H9 (cell line): Measurements from ENCODE around the gene KCTD4. TPM values are rescaled to one million over a fixed set of nuclear protein-coding genes. Genes with fewer than 3 reads are reported as not detected.

ENCODE experiments used
- DNase-seq: peaks from one replicate; pipeline ENCODE4 v3.0.0-alpha.2; 2017
- H2AFZ ChIP-seq: one replicate; pipeline ENCODE4 v1.6.1; 2013; ENCODE audit warnings: mild to moderate bottlenecking, low read length, control low read depth, moderate library complexity
- H2AK5ac ChIP-seq: 2 replicates; pipeline ENCODE4 v1.6.1; 2013; ENCODE audit warnings: low read length, control low read depth, mixed read lengths; ENCODE audit not compliant: insufficient read length
- H2BK120ac ChIP-seq: one replicate; pipeline ENCODE4 v1.6.1; 2013; ENCODE audit warnings: low read depth, mild to moderate bottlenecking, low read length, control low read depth, inconsistent platforms; ENCODE audit not compliant: poor library complexity, severe bottlenecking
- H2BK12ac ChIP-seq: 2 replicates; pipeline ENCODE4 v1.6.1; 2013; ENCODE audit warnings: low read length, control low read depth, mixed read lengths, low read depth; ENCODE audit not compliant: insufficient read length
- H2BK15ac ChIP-seq: 2 replicates; pipeline ENCODE4 v1.6.1; 2013; ENCODE audit warnings: low read depth, low read length, control low read depth
- H2BK20ac ChIP-seq: one replicate; pipeline ENCODE4 v1.6.1; 2013; ENCODE audit warnings: low read depth, mild to moderate bottlenecking, low read length, control low read depth, inconsistent platforms; ENCODE audit not compliant: poor library complexity, severe bottlenecking
- H2BK5ac ChIP-seq: 2 replicates; pipeline ENCODE4 v1.6.1; 2013; ENCODE audit warnings: low read length, control low read depth, mixed read lengths; ENCODE audit not compliant: insufficient read length
- H3K14ac ChIP-seq: 2 replicates; pipeline ENCODE4 v1.6.1; 2013; ENCODE audit warnings: low read length, control low read depth; ENCODE audit not compliant: insufficient read depth
- H3K18ac ChIP-seq: 2 replicates; pipeline ENCODE4 v1.6.1; 2013; ENCODE audit warnings: low read depth, mild to moderate bottlenecking, mixed read lengths, low read length, control low read depth; ENCODE audit not compliant: insufficient read length
- H3K23ac ChIP-seq: 2 replicates; pipeline ENCODE4 v1.6.1; 2013; ENCODE audit warnings: low read length, control low read depth, mixed read lengths, low read depth; ENCODE audit not compliant: insufficient read length
- H3K23me2 ChIP-seq: 2 replicates; pipeline ENCODE4 v1.6.1; 2013; ENCODE audit warnings: low read depth, mild to moderate bottlenecking, mixed read lengths, low read length, control low read depth; ENCODE audit not compliant: insufficient read length, poor library complexity, severe bottlenecking
- H3K27ac ChIP-seq: 2 replicates; pipeline ENCODE4 v1.5.1; 2013; ENCODE audit warnings: low read length, control low read depth, mixed read lengths, low read depth; ENCODE audit not compliant: insufficient read length
- H3K27me3 ChIP-seq: 2 replicates; pipeline ENCODE4 v1.6.1; 2013; ENCODE audit warnings: low read length, control low read depth, inconsistent platforms; ENCODE audit not compliant: insufficient read depth
- H3K4ac ChIP-seq: 2 replicates; pipeline ENCODE4 v1.6.1; 2013; ENCODE audit warnings: low read depth, mild to moderate bottlenecking, control low read depth, inconsistent platforms, low read length, moderate library complexity
- H3K4me1 ChIP-seq: 2 replicates; pipeline ENCODE4 v1.6.1; 2013; ENCODE audit warnings: low read length, control low read depth, inconsistent platforms; ENCODE audit not compliant: insufficient read depth
- H3K4me2 ChIP-seq: 2 replicates; pipeline ENCODE4 v1.6.1; 2013; ENCODE audit warnings: low read length, control low read depth, mixed read lengths; ENCODE audit not compliant: insufficient read length, insufficient read depth
- H3K56ac ChIP-seq: 2 replicates; pipeline ENCODE4 v1.6.1; 2013; ENCODE audit warnings: low read depth, mild to moderate bottlenecking, mixed read lengths, low read length, control low read depth; ENCODE audit not compliant: insufficient read length
- H3K79me1 ChIP-seq: 2 replicates; pipeline ENCODE4 v1.6.1; 2013; ENCODE audit warnings: low read depth, mild to moderate bottlenecking, moderate library complexity, low read length, control low read depth, inconsistent platforms; ENCODE audit not compliant: insufficient read depth, poor library complexity, severe bottlenecking
- H3K79me2 ChIP-seq: 2 replicates; pipeline ENCODE4 v1.6.1; 2013; ENCODE audit warnings: low read length, control low read depth, inconsistent platforms; ENCODE audit not compliant: insufficient read depth
- H3K9ac ChIP-seq: 2 replicates; pipeline ENCODE4 v1.6.1; 2013; ENCODE audit warnings: low read length, control low read depth, mixed read lengths; ENCODE audit not compliant: insufficient read length; ENCODE audit errors: extremely low read depth
- H3K9me3 ChIP-seq: one replicate; pipeline ENCODE4 v1.6.1; 2013; ENCODE audit warnings: low read depth, low read length, inconsistent platforms; ENCODE audit not compliant: control insufficient read depth
- H3T11ph ChIP-seq: one replicate; pipeline ENCODE4 v1.6.1; 2013; ENCODE audit warnings: mild to moderate bottlenecking, low read length, control low read depth, inconsistent platforms
- H4K20me1 ChIP-seq: one replicate; pipeline ENCODE4 v1.6.1; 2013; ENCODE audit not compliant: control insufficient read depth, insufficient read length, insufficient read depth
- H4K5ac ChIP-seq: 2 replicates; pipeline ENCODE4 v1.6.1; 2013; ENCODE audit warnings: low read depth, mild to moderate bottlenecking, mixed read lengths, low read length, control low read depth; ENCODE audit not compliant: insufficient read length
- H4K8ac ChIP-seq: replicated peaks from 2 replicates; pipeline ENCODE4 v1.6.1; 2013; ENCODE audit warnings: low read length, control low read depth, mixed read lengths, low read depth; ENCODE audit not compliant: insufficient read length
- H4K91ac ChIP-seq: 2 replicates; pipeline ENCODE4 v1.6.1; 2013; ENCODE audit warnings: low read depth, mild to moderate bottlenecking, moderate library complexity, mixed read lengths, low read length, control low read depth; ENCODE audit not compliant: insufficient read length
- H3K27ac Mint-ChIP-seq, 3 experiments: 2 replicates in 2 of 3; 3 replicates in 1 of 3; pipeline ENCODE4 v1.8.0; 2020 to 2021; ENCODE audit warnings: mixed read lengths in 3 of 3, mild to moderate bottlenecking in 1 of 3, moderate library complexity in 1 of 3
- H3K27me3 Mint-ChIP-seq: 2 replicates; pipeline ENCODE4 v1.8.0; 2021; ENCODE audit warnings: low read depth, mild to moderate bottlenecking, moderate library complexity, mixed read lengths
- H3K36me3 Mint-ChIP-seq, 3 experiments: 2 replicates in 2 of 3; 3 replicates in 1 of 3; pipeline ENCODE4 v1.8.0; 2020 to 2021; ENCODE audit warnings: low read depth in 3 of 3, mixed read lengths in 3 of 3; ENCODE audit not compliant: insufficient read depth in 1 of 3
- H3K4me1 Mint-ChIP-seq, 2 experiments: 2 replicates each; pipeline ENCODE4 v1.8.0; 2020; ENCODE audit warnings: mixed read lengths in 2 of 2
- H3K4me3 Mint-ChIP-seq, 2 experiments: 2 replicates in 1 of 2; 3 replicates in 1 of 2; pipeline ENCODE4 v1.8.0; 2020 to 2021; ENCODE audit warnings: mild to moderate bottlenecking in 2 of 2, mixed read lengths in 2 of 2, moderate library complexity in 1 of 2
- H3K9me3 Mint-ChIP-seq, 2 experiments: 2 replicates in 1 of 2; 3 replicates in 1 of 2; pipeline ENCODE4 v1.8.0; 2020; ENCODE audit warnings: mild to moderate bottlenecking in 2 of 2, mixed read lengths in 2 of 2, moderate library complexity in 1 of 2
- total RNA-seq: library from RNA; stranded (reverse); gene quantifications from 2 replicates; pipeline ENCODE4 v1.2.1, GENCODE V29; 2021
- TF ChIP-seq, protein P1 (sequence below): fragments of 200-600 bp; sonication (generic); conservative IDR thresholded peaks from 3 replicates; pipeline ENCODE4 v1.8.0; 2021; ENCODE audit warnings: antibody characterized with exemption, mild to moderate bottlenecking

The KCTD4 gene
- total RNA-seq, 1 experiment from 2014 or later = not detected

DNA sequence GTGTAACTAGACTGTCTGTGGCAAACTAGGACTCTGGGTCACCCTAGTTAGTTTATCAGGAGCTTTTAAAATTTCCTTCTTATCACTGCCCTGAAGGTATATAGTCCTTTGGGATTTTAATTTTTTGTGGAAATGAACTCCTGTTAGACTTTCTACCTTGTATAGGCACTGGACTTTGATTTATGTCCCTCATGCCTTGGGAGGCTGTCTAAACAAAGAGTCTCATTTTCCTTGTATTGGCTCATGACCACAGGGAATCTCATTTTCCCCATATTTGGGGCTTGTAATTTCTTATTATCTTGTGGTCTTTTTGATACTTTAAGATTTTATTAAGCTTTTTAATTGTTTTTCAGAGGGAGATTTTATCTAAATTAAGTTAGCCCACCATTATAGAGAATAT, 21.4 kb downstream of the KCTD4 start:
- H3K4me3 Mint-ChIP-seq = no peak overlapping the region
- Histone ChIP-seq H2AK5ac (no peak overlapping the region), H4K5ac (no peak overlapping the region), H2BK5ac (no peak overlapping the region), H4K91ac (no peak overlapping the region), H2BK12ac (no peak overlapping the region), H3K18ac (no peak overlapping the region), H3K27me3 (no peaks in the 10 kb centered on the region), H3K9ac (no peak overlapping the region), H2BK15ac (no peak overlapping the region), H3K23me2 (no peaks in the 10 kb centered on the region), H3K4me1 (no peaks in the 10 kb centered on the region), H3K79me1 (no peaks in the 10 kb centered on the region), H3K4me2 (no peak overlapping the region), H3K23ac (no peak overlapping the region), H2AFZ (no peak overlapping the region), H3K9me3 (no peaks in the 10 kb centered on the region), H3K27ac (no peak overlapping the region), H3K56ac (no peak overlapping the region), H2BK20ac (no peak overlapping the region), H3K4ac (no peak overlapping the region), H2BK120ac (no peak overlapping the region), H3T11ph (no peak overlapping the region), H3K14ac (no peak overlapping the region), H3K79me2 (no peaks in the 10 kb centered on the region), H4K8ac (no peak overlapping the region), H4K20me1 (peaks cover 3% of the 10 kb centered on the region)
- H3K9me3 Mint-ChIP-seq = no peaks in the 10 kb centered on the region
- no peak overlapping the region for H3K27ac Mint-ChIP-seq
- peaks cover 0 to 5% of the 10 kb centered on the region in 2 experiments; a peak in 1 of 4 replicates for H3K4me1 Mint-ChIP-seq
- DNase-seq = no peak
- H3K36me3 Mint-ChIP-seq = peaks cover 0 to 2% (median 1%) of the 10 kb centered on the region in 3 experiments; a peak in 3 of 7 replicates
- H3K27me3 Mint-ChIP-seq = no peaks in the 10 kb centered on the region
- TF ChIP-seq, protein P1, sequence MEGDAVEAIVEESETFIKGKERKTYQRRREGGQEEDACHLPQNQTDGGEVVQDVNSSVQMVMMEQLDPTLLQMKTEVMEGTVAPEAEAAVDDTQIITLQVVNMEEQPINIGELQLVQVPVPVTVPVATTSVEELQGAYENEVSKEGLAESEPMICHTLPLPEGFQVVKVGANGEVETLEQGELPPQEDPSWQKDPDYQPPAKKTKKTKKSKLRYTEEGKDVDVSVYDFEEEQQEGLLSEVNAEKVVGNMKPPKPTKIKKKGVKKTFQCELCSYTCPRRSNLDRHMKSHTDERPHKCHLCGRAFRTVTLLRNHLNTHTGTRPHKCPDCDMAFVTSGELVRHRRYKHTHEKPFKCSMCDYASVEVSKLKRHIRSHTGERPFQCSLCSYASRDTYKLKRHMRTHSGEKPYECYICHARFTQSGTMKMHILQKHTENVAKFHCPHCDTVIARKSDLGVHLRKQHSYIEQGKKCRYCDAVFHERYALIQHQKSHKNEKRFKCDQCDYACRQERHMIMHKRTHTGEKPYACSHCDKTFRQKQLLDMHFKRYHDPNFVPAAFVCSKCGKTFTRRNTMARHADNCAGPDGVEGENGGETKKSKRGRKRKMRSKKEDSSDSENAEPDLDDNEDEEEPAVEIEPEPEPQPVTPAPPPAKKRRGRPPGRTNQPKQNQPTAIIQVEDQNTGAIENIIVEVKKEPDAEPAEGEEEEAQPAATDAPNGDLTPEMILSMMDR = no peak
